SK-N-SH (cell line): ENCODE data around the gene NAALADL1. TPM values are rescaled to one million over a fixed set of nuclear protein-coding genes. Genes with fewer than 3 reads are reported as not detected.

Experiments used
- CTCF ChIA-PET: fragments of 300-600, 350-600 bp; formaldehyde crosslinking; extraction: SDS; loops from one replicate; lab custom pipeline; 2021; lab: Yijun Ruan, JAX
- POLR2A ChIA-PET: fragments of 350-600 bp; sonication (Branson Sonifier 250); formaldehyde crosslinking; extraction: SDS; loops from one replicate; lab custom pipeline; 2020; ENCODE audit warnings: antibody characterized with exemption, inconsistent platforms; lab: Yijun Ruan, JAX
- DNase-seq: peaks from one replicate; pipeline ENCODE4 v3.0.0; 2012
- H2AFZ ChIP-seq: fragments of 200-600 bp; sonication (generic); 2 replicates; pipeline ENCODE4 v1.8.1; 2016; ENCODE audit warnings: antibody characterized with exemption, mild to moderate bottlenecking, low read depth
- H3F3A ChIP-seq: fragments of 200-600 bp; sonication (generic); replicated peaks from 2 replicates; pipeline ENCODE3; 2016; ENCODE audit warnings: antibody characterized with exemption, mild to moderate bottlenecking; ENCODE audit not compliant: insufficient read depth
- H3K27ac ChIP-seq, 2 experiments: fragments of 200-500 bp in 1 of 2; fragments of 200-600 bp in 1 of 2; sonication (Bioruptor generic) in 1 of 2; sonication (generic), shearing (Covaris generic) in 1 of 2; 2 replicates each; pipeline versions ENCODE4 v1.5.1 to v1.6.1; 2014 to 2016; ENCODE audit warnings: low read depth in 2 of 2, inconsistent platforms in 1 of 2, low read length in 1 of 2, mild to moderate bottlenecking in 1 of 2, mixed read lengths in 1 of 2
- H3K27me3 ChIP-seq: fragments of 200-600 bp; sonication (generic), shearing (Covaris generic); 2 replicates; pipeline ENCODE4 v1.6.1; 2016; ENCODE audit warnings: mixed run types; ENCODE audit not compliant: insufficient read depth
- H3K36me3 ChIP-seq, 2 experiments: fragments of 200-500 bp in 1 of 2; fragments of 200-600 bp in 1 of 2; sonication (Bioruptor generic) in 1 of 2; sonication (generic) in 1 of 2; replicated peaks in 1 of 2; 2 replicates each; pipeline versions ENCODE3 to v1.5.1; 2014 to 2016; ENCODE audit warnings: low read length in 1 of 2, mild to moderate bottlenecking in 1 of 2; ENCODE audit not compliant: insufficient read depth in 2 of 2, control insufficient read depth in 1 of 2
- H3K4me1 ChIP-seq, 2 experiments: fragments of 200-500 bp in 1 of 2; fragments of 200-600 bp in 1 of 2; sonication (Bioruptor generic) in 1 of 2; sonication (generic), shearing (Covaris generic) in 1 of 2; 2 replicates each; pipeline versions ENCODE4 v1.5.1 to v1.6.1; 2014 to 2016; ENCODE audit warnings: low read depth in 1 of 2, low read length in 1 of 2, mixed run types in 1 of 2; ENCODE audit not compliant: insufficient read depth in 2 of 2, control insufficient read depth in 1 of 2
- H3K4me2 ChIP-seq: fragments of 200-600 bp; sonication (generic), shearing (Covaris generic); 2 replicates; pipeline ENCODE4 v1.6.1; 2017; ENCODE audit warnings: mixed run types
- H3K4me3 ChIP-seq, 2 experiments: fragments of 200-500 bp in 1 of 2; fragments of 200-600 bp in 1 of 2; sonication (Bioruptor generic) in 1 of 2; sonication (generic), shearing (Covaris generic) in 1 of 2; 2 replicates each; pipeline versions ENCODE4 v1.5.1 to v1.8.1; 2014 to 2016; ENCODE audit warnings: low read depth in 2 of 2, inconsistent platforms in 1 of 2, low read length in 1 of 2, mild to moderate bottlenecking in 1 of 2, mixed read lengths in 1 of 2, moderate library complexity in 1 of 2
- H3K79me2 ChIP-seq: fragments of 200-600 bp; sonication (generic); 2 replicates; pipeline ENCODE4 v1.8.1; 2017; ENCODE audit warnings: mild to moderate bottlenecking; ENCODE audit not compliant: insufficient read depth
- H3K9ac ChIP-seq: fragments of 200-600 bp; sonication (generic); 2 replicates; pipeline ENCODE4 v1.6.1; 2017; ENCODE audit warnings: mixed run types
- H3K9me2 ChIP-seq: fragments of 200-600 bp; sonication (generic); 2 replicates; pipeline ENCODE4 v1.6.1; 2017; ENCODE audit warnings: mixed run types
- H3K9me3 ChIP-seq: fragments of 200-600 bp; sonication (generic); 2 replicates; pipeline ENCODE4 v1.6.1; 2017; ENCODE audit warnings: mixed run types, mild to moderate bottlenecking, moderate library complexity
- H4K20me1 ChIP-seq: fragments of 200-600 bp; sonication (generic); 2 replicates; pipeline ENCODE4 v1.6.1; 2017; ENCODE audit warnings: mild to moderate bottlenecking, mixed run types; ENCODE audit not compliant: insufficient read depth
- CHD2 ChIP-seq: fragments of 150-350 bp; IDR thresholded peaks from 2 replicates; pipeline ENCODE4 v1.6.1; 2018; ENCODE audit warnings: low read length; ENCODE audit not compliant: partially characterized antibody
- EZH2phosphoT487 ChIP-seq: fragments of 200-600 bp; sonication (generic); IDR thresholded peaks from 2 replicates; pipeline ENCODE4 v1.6.1; 2017; ENCODE audit warnings: low read depth, mixed run types, mild to moderate bottlenecking, antibody characterized with exemption, moderate library complexity, borderline replicate concordance
- GABPA ChIP-seq: IDR thresholded peaks from 2 replicates; pipeline ENCODE4 v1.4.0; 2012; ENCODE audit warnings: low read depth, mild to moderate bottlenecking
- MEF2A ChIP-seq: IDR thresholded peaks from 2 replicates; pipeline ENCODE4 v1.4.0; 2012; ENCODE audit warnings: low read depth, borderline replicate concordance
- MXI1 ChIP-seq: IDR thresholded peaks from 2 replicates; pipeline ENCODE4 v1.6.1; 2012; ENCODE audit warnings: mild to moderate bottlenecking, low read depth, low read length, improper control_type of control experiment
- NRF1 ChIP-seq: IDR thresholded peaks from 2 replicates; pipeline ENCODE4 v1.6.1; 2012; ENCODE audit warnings: low read depth, mild to moderate bottlenecking, low read length
- POLR2AphosphoS5 ChIP-seq: IDR thresholded peaks from 2 replicates; pipeline ENCODE4 v1.6.1; 2012; ENCODE audit warnings: low read depth, low read length
- RCOR1 ChIP-seq: fragments of 150-350 bp; IDR thresholded peaks from 2 replicates; pipeline ENCODE4 v1.6.1; 2017; ENCODE audit warnings: antibody characterized with exemption, low read length
- TAF1 ChIP-seq: IDR thresholded peaks from 2 replicates; pipeline ENCODE4 v1.6.1; 2012; ENCODE audit warnings: low read depth, mild to moderate bottlenecking, low read length, moderate library complexity, borderline replicate concordance
- WGBS: methylation state at CpG from one replicate; pipeline ENCODE4 v1.1.6; 2017; ENCODE audit warnings: low lambda C conversion rate; 5-methylcytosine and 5-hydroxymethylcytosine counted together
- polyA plus RNA-seq, 3 experiments: library from polyadenylated mRNA; depleted of rRNA; stranded (reverse); fragments of >200 nt; gene quantifications; 2 replicates each; pipeline ENCODE4 v1.2.3, GENCODE V29; 2012
- TF ChIP-seq, protein P1 (sequence below): IDR thresholded peaks from 2 replicates; pipeline ENCODE4 v1.4.0; 2012; ENCODE audit warnings: low read depth, borderline replicate concordance
- TF ChIP-seq, protein P2 (sequence below): IDR thresholded peaks from 2 replicates; pipeline ENCODE4; 2012
- TF ChIP-seq, protein P3 (sequence below): IDR thresholded peaks from 2 replicates; pipeline ENCODE4 v1.6.1; 2012; ENCODE audit warnings: mild to moderate bottlenecking, low read depth, low read length, moderate library complexity
- TF ChIP-seq, protein P4 (sequence below): IDR thresholded peaks from 2 replicates; pipeline ENCODE4 v1.4.0; 2012; ENCODE audit warnings: low read depth
- TF ChIP-seq, protein P5 (sequence below): fragments of 200-600 bp; sonication (generic); IDR thresholded peaks from 2 replicates; pipeline ENCODE4 v1.6.1; 2017; ENCODE audit warnings: antibody characterized with exemption, mild to moderate bottlenecking, moderate library complexity

Gene NAALADL1
- polyA plus RNA-seq, 1 of the 3 experiments (the other 2 are of a cell fraction): not detected

DNA sequence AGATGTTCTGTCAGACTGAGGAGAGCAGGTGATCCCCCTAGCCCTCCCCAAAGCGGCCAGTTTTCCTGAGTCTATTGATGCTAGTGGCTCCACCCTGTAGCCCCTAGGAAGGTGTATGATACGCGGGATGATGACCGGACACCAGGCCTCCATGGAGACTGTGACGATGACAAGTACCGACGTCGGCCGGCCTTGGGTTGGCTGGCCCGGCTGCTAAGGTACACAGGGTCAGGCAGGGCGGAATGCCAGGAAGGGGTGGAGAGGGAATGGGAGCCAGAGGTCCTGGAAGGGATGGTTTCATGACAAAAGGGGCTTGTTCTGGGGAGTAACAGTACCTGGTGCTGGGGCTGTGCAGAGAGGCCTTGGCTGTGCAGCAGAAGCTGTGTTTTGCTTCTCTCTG, 28.9 kb upstream of the NAALADL1 start:
- Histone ChIP-seq H3K27me3 (no peaks in the 10 kb centered on the region), H3K4me2 (no peak overlapping the region), H3K36me3 (peaks cover 8 to 39% of the 10 kb centered on the region in 2 experiments), H3F3A (peaks cover 7% of the 10 kb centered on the region), H3K27ac (no peak overlapping the region), H3K79me2 (peaks cover 34% of the 10 kb centered on the region), H3K9ac (no peak overlapping the region), H3K4me3 (no peak overlapping the region), H3K9me2 (no peaks in the 10 kb centered on the region), H2AFZ (no peak overlapping the region), H3K9me3 (no peaks in the 10 kb centered on the region), H3K4me1 (peaks cover 8 to 20% of the 10 kb centered on the region in 2 experiments), H4K20me1 (no peaks in the 10 kb centered on the region)
- 99% methylated on average over 11 of the region's 11 CpGs for WGBS
- ChIA-PET CTCF (interaction anchor here (0.9 to 1.6 kb wide), 2 partner anchors 11 to 73 kb away, joined by 3 to 5 read pairs; partner anchors contain the start of gene ARL2), POLR2A (no interaction called here)
- DNase-seq: no peak
- TF ChIP-seq, protein P1, sequence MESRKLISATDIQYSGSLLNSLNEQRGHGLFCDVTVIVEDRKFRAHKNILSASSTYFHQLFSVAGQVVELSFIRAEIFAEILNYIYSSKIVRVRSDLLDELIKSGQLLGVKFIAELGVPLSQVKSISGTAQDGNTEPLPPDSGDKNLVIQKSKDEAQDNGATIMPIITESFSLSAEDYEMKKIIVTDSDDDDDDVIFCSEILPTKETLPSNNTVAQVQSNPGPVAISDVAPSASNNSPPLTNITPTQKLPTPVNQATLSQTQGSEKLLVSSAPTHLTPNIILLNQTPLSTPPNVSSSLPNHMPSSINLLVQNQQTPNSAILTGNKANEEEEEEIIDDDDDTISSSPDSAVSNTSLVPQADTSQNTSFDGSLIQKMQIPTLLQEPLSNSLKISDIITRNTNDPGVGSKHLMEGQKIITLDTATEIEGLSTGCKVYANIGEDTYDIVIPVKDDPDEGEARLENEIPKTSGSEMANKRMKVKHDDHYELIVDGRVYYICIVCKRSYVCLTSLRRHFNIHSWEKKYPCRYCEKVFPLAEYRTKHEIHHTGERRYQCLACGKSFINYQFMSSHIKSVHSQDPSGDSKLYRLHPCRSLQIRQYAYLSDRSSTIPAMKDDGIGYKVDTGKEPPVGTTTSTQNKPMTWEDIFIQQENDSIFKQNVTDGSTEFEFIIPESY: no peak
- TF ChIP-seq TAF1 (no peak), GABPA (no peak), MXI1 (no peak), CHD2 (no peak), EZH2phosphoT487 (no peak), MEF2A (no peak), RCOR1 (no peak), POLR2AphosphoS5 (no peak), NRF1 (no peak)
- TF ChIP-seq, protein P2, sequence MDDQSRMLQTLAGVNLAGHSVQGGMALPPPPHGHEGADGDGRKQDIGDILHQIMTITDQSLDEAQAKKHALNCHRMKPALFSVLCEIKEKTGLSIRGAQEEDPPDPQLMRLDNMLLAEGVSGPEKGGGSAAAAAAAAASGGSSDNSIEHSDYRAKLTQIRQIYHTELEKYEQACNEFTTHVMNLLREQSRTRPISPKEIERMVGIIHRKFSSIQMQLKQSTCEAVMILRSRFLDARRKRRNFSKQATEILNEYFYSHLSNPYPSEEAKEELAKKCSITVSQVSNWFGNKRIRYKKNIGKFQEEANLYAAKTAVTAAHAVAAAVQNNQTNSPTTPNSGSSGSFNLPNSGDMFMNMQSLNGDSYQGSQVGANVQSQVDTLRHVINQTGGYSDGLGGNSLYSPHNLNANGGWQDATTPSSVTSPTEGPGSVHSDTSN: no peak
- TF ChIP-seq, protein P3, sequence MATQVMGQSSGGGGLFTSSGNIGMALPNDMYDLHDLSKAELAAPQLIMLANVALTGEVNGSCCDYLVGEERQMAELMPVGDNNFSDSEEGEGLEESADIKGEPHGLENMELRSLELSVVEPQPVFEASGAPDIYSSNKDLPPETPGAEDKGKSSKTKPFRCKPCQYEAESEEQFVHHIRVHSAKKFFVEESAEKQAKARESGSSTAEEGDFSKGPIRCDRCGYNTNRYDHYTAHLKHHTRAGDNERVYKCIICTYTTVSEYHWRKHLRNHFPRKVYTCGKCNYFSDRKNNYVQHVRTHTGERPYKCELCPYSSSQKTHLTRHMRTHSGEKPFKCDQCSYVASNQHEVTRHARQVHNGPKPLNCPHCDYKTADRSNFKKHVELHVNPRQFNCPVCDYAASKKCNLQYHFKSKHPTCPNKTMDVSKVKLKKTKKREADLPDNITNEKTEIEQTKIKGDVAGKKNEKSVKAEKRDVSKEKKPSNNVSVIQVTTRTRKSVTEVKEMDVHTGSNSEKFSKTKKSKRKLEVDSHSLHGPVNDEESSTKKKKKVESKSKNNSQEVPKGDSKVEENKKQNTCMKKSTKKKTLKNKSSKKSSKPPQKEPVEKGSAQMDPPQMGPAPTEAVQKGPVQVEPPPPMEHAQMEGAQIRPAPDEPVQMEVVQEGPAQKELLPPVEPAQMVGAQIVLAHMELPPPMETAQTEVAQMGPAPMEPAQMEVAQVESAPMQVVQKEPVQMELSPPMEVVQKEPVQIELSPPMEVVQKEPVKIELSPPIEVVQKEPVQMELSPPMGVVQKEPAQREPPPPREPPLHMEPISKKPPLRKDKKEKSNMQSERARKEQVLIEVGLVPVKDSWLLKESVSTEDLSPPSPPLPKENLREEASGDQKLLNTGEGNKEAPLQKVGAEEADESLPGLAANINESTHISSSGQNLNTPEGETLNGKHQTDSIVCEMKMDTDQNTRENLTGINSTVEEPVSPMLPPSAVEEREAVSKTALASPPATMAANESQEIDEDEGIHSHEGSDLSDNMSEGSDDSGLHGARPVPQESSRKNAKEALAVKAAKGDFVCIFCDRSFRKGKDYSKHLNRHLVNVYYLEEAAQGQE: no peak
- TF ChIP-seq, protein P4, sequence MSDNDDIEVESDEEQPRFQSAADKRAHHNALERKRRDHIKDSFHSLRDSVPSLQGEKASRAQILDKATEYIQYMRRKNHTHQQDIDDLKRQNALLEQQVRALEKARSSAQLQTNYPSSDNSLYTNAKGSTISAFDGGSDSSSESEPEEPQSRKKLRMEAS: no peak
- TF ChIP-seq, protein P5, sequence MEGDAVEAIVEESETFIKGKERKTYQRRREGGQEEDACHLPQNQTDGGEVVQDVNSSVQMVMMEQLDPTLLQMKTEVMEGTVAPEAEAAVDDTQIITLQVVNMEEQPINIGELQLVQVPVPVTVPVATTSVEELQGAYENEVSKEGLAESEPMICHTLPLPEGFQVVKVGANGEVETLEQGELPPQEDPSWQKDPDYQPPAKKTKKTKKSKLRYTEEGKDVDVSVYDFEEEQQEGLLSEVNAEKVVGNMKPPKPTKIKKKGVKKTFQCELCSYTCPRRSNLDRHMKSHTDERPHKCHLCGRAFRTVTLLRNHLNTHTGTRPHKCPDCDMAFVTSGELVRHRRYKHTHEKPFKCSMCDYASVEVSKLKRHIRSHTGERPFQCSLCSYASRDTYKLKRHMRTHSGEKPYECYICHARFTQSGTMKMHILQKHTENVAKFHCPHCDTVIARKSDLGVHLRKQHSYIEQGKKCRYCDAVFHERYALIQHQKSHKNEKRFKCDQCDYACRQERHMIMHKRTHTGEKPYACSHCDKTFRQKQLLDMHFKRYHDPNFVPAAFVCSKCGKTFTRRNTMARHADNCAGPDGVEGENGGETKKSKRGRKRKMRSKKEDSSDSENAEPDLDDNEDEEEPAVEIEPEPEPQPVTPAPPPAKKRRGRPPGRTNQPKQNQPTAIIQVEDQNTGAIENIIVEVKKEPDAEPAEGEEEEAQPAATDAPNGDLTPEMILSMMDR: no peak
